ENCODE data around the gene SLC38A9.
"Not testable (repeated sequence)": the region's sequence is repeated elsewhere in the genome, so short reads cannot be mapped to it uniquely, and the experiment has no call there.

Gene SLC38A9

GRCh38 chr5:55702598-55703345 is 9.4 kb downstream of the SLC38A9 start:
- Histone ChIP-seq H3K36me3 (no peaks in the 10 kb centered on the region), H3K9me3 (no peaks in the 10 kb centered on the region), H3K4me1 (peaks cover 0 to 12% (median 0%) of the 10 kb centered on the region in 4 donors), H3K27me3 (no peaks in the 10 kb centered on the region), H3K27ac (no peak overlapping the region), H3K4me3 (no peak overlapping the region)
- DNase-seq, result no peak
- no peak for TF ChIP-seq CTCF (IDR thresholded peaks at IDR 0.05)
- intact Hi-C loops (cut with DNase I; ENCODE audit: low total_unique reads), result no loop called here

GRCh38 chr5:55701462-55702103 is 10.5 kb downstream of the SLC38A9 start:
- no peaks in the 10 kb centered on the region for H3K9me3 ChIP-seq
- H3K36me3 ChIP-seq, result peaks cover 0 to 7% (median 0%) of the 10 kb centered on the region in 3 donors
- no peak overlapping the region for H3K27ac ChIP-seq
- H3K27me3 ChIP-seq, result no peaks in the 10 kb centered on the region
- peaks cover 0 to 12% (median 0%) of the 10 kb centered on the region in 4 donors for H3K4me1 ChIP-seq
- no peak for TF ChIP-seq CTCF (IDR thresholded peaks at IDR 0.05)
- H3K4me3 ChIP-seq, result no peak overlapping the region
- no peak for DNase-seq
- intact Hi-C loops (cut with DNase I; ENCODE audit: low total_unique reads), result no loop called here

GRCh38 chr5:55700745-55701144 is 11.4 kb downstream of the SLC38A9 start:
- Histone ChIP-seq H3K4me1 (peaks cover 0 to 12% (median 0%) of the 10 kb centered on the region in 4 donors), H3K9me3 (no peaks in the 10 kb centered on the region), H3K36me3 (peaks cover 0 to 7% (median 0%) of the 10 kb centered on the region in 3 donors), H3K27me3 (no peaks in the 10 kb centered on the region), H3K27ac (no peak overlapping the region), H3K4me3 (no peak overlapping the region)
- intact Hi-C loops (cut with DNase I; ENCODE audit: low total_unique reads), result no loop called here
- no peak for TF ChIP-seq CTCF (IDR thresholded peaks at IDR 0.05)
- no peak for DNase-seq

- no peak overlapping the region for H3K4me3 ChIP-seq
- H3K9me3 ChIP-seq, result no peaks in the 10 kb centered on the region
- H3K36me3 ChIP-seq, result peaks cover 0 to 7% (median 0%) of the 10 kb centered on the region in 3 donors
- TF ChIP-seq CTCF (IDR thresholded peaks at IDR 0.05), result no peak
- no peak for DNase-seq
- intact Hi-C loops (cut with DNase I; ENCODE audit: low total_unique reads), result no loop called here
- H3K27me3 ChIP-seq, result no peaks in the 10 kb centered on the region
- no peak overlapping the region for H3K27ac ChIP-seq
- peaks cover 0 to 12% (median 0%) of the 10 kb centered on the region in 4 donors for H3K4me1 ChIP-seq
These were observed 13.0 kb downstream of the SLC38A9 start for GRCh38 chr5:55699041-55699688.

GRCh38 chr5:55696704-55697103 is 15.4 kb downstream of the SLC38A9 start:
- intact Hi-C loops (cut with DNase I; ENCODE audit: low total_unique reads); H3K27me3 ChIP-seq: not testable (repeated sequence)

More at GRCh38 chr5:55696704-55697103, 15.4 kb downstream of the SLC38A9 start:
- peaks cover 0 to 15% (median under 1%) of the 10 kb centered on the region in 4 donors for H3K4me1 ChIP-seq
- not testable (repeated sequence) for DNase-seq, H3K4me3 ChIP-seq, H3K9me3 ChIP-seq, H3K36me3 ChIP-seq, H3K27ac ChIP-seq

All from tibial artery (tissue), 4 donors.